IMR-90 (cell line): ENCODE measurements around the gene TNIP2. TPM values are rescaled to one million over a fixed set of nuclear protein-coding genes. Genes with fewer than 3 reads are reported as not detected.

Source experiments
- ATAC-seq: fragments of 200-7000 bp; cut with Tn5 transposase; 2 replicates; pipeline ENCODE4 v1.9.1; 2020; ENCODE audit warnings: low read depth, mild to moderate bottlenecking, moderate library complexity
- BruUV-seq: library from RNA; stranded (reverse); fragments of 400-500 nt; replicated peaks from 2 replicates; lab custom pipeline; 2021; lab: Mats Ljungman, UMichigan
- CTCF ChIA-PET: fragments of 300-600 bp; formaldehyde crosslinking; extraction: SDS; loops from one replicate; lab custom pipeline; 2021; ENCODE audit warnings: antibody characterized with exemption; lab: Yijun Ruan, JAX
- POLR2A ChIA-PET: fragments of 300-600 bp; sonication (Branson Sonifier 250); formaldehyde crosslinking; loops from one replicate; lab custom pipeline; 2022; ENCODE audit warnings: antibody characterized with exemption; ENCODE audit not compliant: unreplicated experiment; lab: Charles Lee
- DNase-seq: peaks from one replicate; pipeline ENCODE4 v3.0.0; 2013
- H2AFZ ChIP-seq: replicated peaks from 2 replicates; pipeline ENCODE3; 2013; ENCODE audit warnings: low read length, mild to moderate bottlenecking; ENCODE audit not compliant: poor library complexity
- H2AK5ac ChIP-seq: 2 replicates; pipeline ENCODE4 v1.6.1; 2013; ENCODE audit warnings: low read depth, low read length, inconsistent platforms
- H2AK9ac ChIP-seq: replicated peaks from 2 replicates; pipeline ENCODE3; 2013; ENCODE audit warnings: mild to moderate bottlenecking, low read depth, low read length, moderate library complexity; ENCODE audit not compliant: poor library complexity
- H2BK120ac ChIP-seq: 2 replicates; pipeline ENCODE4 v1.6.1; 2013; ENCODE audit warnings: low read depth, low read length, inconsistent platforms
- H2BK15ac ChIP-seq: 3 replicates; pipeline ENCODE4 v1.6.1; 2013; ENCODE audit warnings: low read depth, low read length, inconsistent platforms
- H2BK20ac ChIP-seq: 2 replicates; pipeline ENCODE4 v1.6.1; 2013; ENCODE audit warnings: low read depth, mild to moderate bottlenecking, inconsistent platforms, low read length, moderate library complexity
- H2BK5ac ChIP-seq: 2 replicates; pipeline ENCODE4 v1.6.1; 2013; ENCODE audit warnings: mild to moderate bottlenecking, low read depth, low read length, inconsistent platforms; ENCODE audit not compliant: poor library complexity, severe bottlenecking
- H3K14ac ChIP-seq: replicated peaks from 2 replicates; pipeline ENCODE4 v1.6.1; 2013; ENCODE audit warnings: low read depth, low read length, inconsistent platforms
- H3K18ac ChIP-seq: 2 replicates; pipeline ENCODE4 v1.6.1; 2013; ENCODE audit warnings: low read depth, low read length, control low read depth
- H3K23ac ChIP-seq: 2 replicates; pipeline ENCODE4 v1.6.1; 2013; ENCODE audit warnings: low read depth, low read length, inconsistent platforms
- H3K27ac ChIP-seq: 2 replicates; pipeline ENCODE4 v1.5.1; 2013; ENCODE audit warnings: mild to moderate bottlenecking, control low read depth, low read length; ENCODE audit not compliant: insufficient read depth
- H3K27me3 ChIP-seq: 2 replicates; pipeline ENCODE4 v1.6.1; 2013; ENCODE audit warnings: low read length; ENCODE audit not compliant: control insufficient read depth, insufficient read depth
- H3K36me3 ChIP-seq: 2 replicates; pipeline ENCODE4 v1.6.1; 2013; ENCODE audit warnings: low read length, mixed read lengths; ENCODE audit not compliant: control insufficient read depth, insufficient read depth
- H3K4ac ChIP-seq: 2 replicates; pipeline ENCODE4 v1.6.1; 2013; ENCODE audit warnings: low read depth, low read length, inconsistent platforms
- H3K4me1 ChIP-seq: 2 replicates; pipeline ENCODE4 v1.6.1; 2013; ENCODE audit warnings: low read length, mixed read lengths; ENCODE audit not compliant: control insufficient read depth, insufficient read depth
- H3K4me2 ChIP-seq: 2 replicates; pipeline ENCODE4 v1.6.1; 2013; ENCODE audit warnings: low read depth, mild to moderate bottlenecking, control low read depth, low read length, moderate library complexity
- H3K4me3 ChIP-seq: 2 replicates; pipeline ENCODE4 v1.5.1; 2013; ENCODE audit warnings: low read depth, mild to moderate bottlenecking, control low read depth, low read length, moderate library complexity; ENCODE audit not compliant: insufficient read depth
- H3K56ac ChIP-seq: 2 replicates; pipeline ENCODE4 v1.6.1; 2013; ENCODE audit warnings: low read length, inconsistent platforms; ENCODE audit not compliant: insufficient read depth; ENCODE audit errors: extremely low read depth
- H3K79me1 ChIP-seq, 2 experiments: 2 replicates each; pipeline ENCODE4 v1.6.1; 2013; ENCODE audit warnings: low read length in 2 of 2, inconsistent platforms in 1 of 2, low read depth in 1 of 2
- H3K9ac ChIP-seq: 2 replicates; pipeline ENCODE4 v1.6.1; 2013; ENCODE audit warnings: low read depth, low read length, control low read depth
- H3K9me1 ChIP-seq: 2 replicates; pipeline ENCODE4 v1.6.1; 2013; ENCODE audit warnings: low read length, inconsistent platforms; ENCODE audit not compliant: insufficient read depth
- H3K9me3 ChIP-seq: 2 replicates; pipeline ENCODE4 v1.6.1; 2013; ENCODE audit warnings: low read length; ENCODE audit not compliant: control insufficient read depth, insufficient read depth
- H4K20me1 ChIP-seq: 2 replicates; pipeline ENCODE4 v1.6.1; 2013; ENCODE audit warnings: low read length, inconsistent platforms; ENCODE audit not compliant: insufficient read depth
- H4K5ac ChIP-seq: 2 replicates; pipeline ENCODE4 v1.6.1; 2013; ENCODE audit warnings: mild to moderate bottlenecking, low read depth, low read length, control low read depth
- H4K8ac ChIP-seq, 2 experiments: 2 replicates each; pipeline ENCODE4 v1.6.1; 2013; ENCODE audit warnings: low read depth in 2 of 2, low read length in 2 of 2, control low read depth in 1 of 2, inconsistent platforms in 1 of 2
- H4K91ac ChIP-seq: 2 replicates; pipeline ENCODE4 v1.6.1; 2013; ENCODE audit warnings: low read depth, low read length, inconsistent platforms; ENCODE audit not compliant: insufficient read depth
- BHLHE40 ChIP-seq: fragments of 150-350 bp; IDR thresholded peaks from 2 replicates; pipeline ENCODE4 v1.6.1; 2016; ENCODE audit warnings: mild to moderate bottlenecking, low read depth, low read length
- CEBPB ChIP-seq: IDR thresholded peaks from 2 replicates; pipeline ENCODE4 v1.6.1; 2012; ENCODE audit warnings: low read depth, low read length, improper control_type of control experiment
- CHD1 ChIP-seq: IDR thresholded peaks from 2 replicates; pipeline ENCODE4 v1.6.1; 2012; ENCODE audit warnings: low read depth, low read length, improper control_type of control experiment
- ELK1 ChIP-seq: fragments of 150-350 bp; IDR thresholded peaks from 2 replicates; pipeline ENCODE4 v1.6.1; 2016; ENCODE audit warnings: low read depth, mild to moderate bottlenecking, low read length, moderate library complexity, borderline replicate concordance
- FOS ChIP-seq: fragments of 150-350 bp; IDR thresholded peaks from 2 replicates; pipeline ENCODE4 v1.6.1; 2016; ENCODE audit warnings: low read depth, low read length
- MAFK ChIP-seq: IDR thresholded peaks from 2 replicates; pipeline ENCODE4 v1.6.1; 2012; ENCODE audit warnings: low read depth, low read length, improper control_type of control experiment
- MAZ ChIP-seq: IDR thresholded peaks from 2 replicates; pipeline ENCODE4 v1.6.1; 2012; ENCODE audit warnings: low read depth, mild to moderate bottlenecking, low read length, improper control_type of control experiment, moderate library complexity, borderline replicate concordance
- MXI1 ChIP-seq: IDR thresholded peaks from 2 replicates; pipeline ENCODE4 v1.6.1; 2012; ENCODE audit warnings: low read depth, mild to moderate bottlenecking, low read length, moderate library complexity, borderline replicate concordance
- NFE2L2 ChIP-seq: fragments of 150-350 bp; IDR thresholded peaks from 2 replicates; pipeline ENCODE4 v1.6.1; 2016; ENCODE audit warnings: low read depth, mild to moderate bottlenecking, low read length
- POLR2A ChIP-seq: IDR thresholded peaks from 2 replicates; pipeline ENCODE4 v1.6.1; 2012; ENCODE audit warnings: mild to moderate bottlenecking, low read depth, low read length
- RAD21 ChIP-seq: IDR thresholded peaks from 2 replicates; pipeline ENCODE4 v1.6.1; 2012; ENCODE audit warnings: low read length, improper control_type of control experiment
- RCOR1 ChIP-seq: IDR thresholded peaks from 2 replicates; pipeline ENCODE4 v1.6.1; 2012; ENCODE audit warnings: mild to moderate bottlenecking, low read length, improper control_type of control experiment; ENCODE audit not compliant: insufficient replicate concordance
- RFX5 ChIP-seq: IDR thresholded peaks from 2 replicates; pipeline ENCODE4 v1.8.0; 2012; ENCODE audit warnings: low read depth, mild to moderate bottlenecking, low read length, moderate library complexity
- SMC3 ChIP-seq: fragments of 150-350 bp; IDR thresholded peaks from 2 replicates; pipeline ENCODE4 v1.6.1; 2016; ENCODE audit warnings: low read depth, mild to moderate bottlenecking, antibody characterized with exemption, low read length, moderate library complexity
- WGBS, 2 experiments: methylation state at CpG; one replicate each; pipeline versions ENCODE4 v1.1.5 to v1.1.7; 2013; ENCODE audit warnings: missing lambda C conversion rate in 2 of 2; ENCODE audit not compliant: insufficient read length in 1 of 2; ENCODE audit errors: extremely low coverage in 2 of 2; 5-methylcytosine and 5-hydroxymethylcytosine counted together
- dilution Hi-C: fragments of 300-500 bp; cut with HindIII; formaldehyde crosslinking; loops from one replicate; pipeline ENCODE4 v1.14.3; 2018; ENCODE audit warnings: low sequenced_read_pairs; ENCODE audit not compliant: unreplicated experiment
- in situ Hi-C: fragments of 300-500 bp; cut with MboI; formaldehyde crosslinking; loops from 3 replicates; pipeline ENCODE4 v1.14.3; 2019; ENCODE audit warnings: low sequenced_read_pairs, inconsistent platforms, mixed read lengths
- intact Hi-C: fragments of 100-400 bp; cut with micrococcal nuclease; formaldehyde crosslinking; loops from 2 replicates; pipeline ENCODE4 v1.10.0; 2022
- polyA plus RNA-seq, 3 experiments: library from polyadenylated mRNA; depleted of rRNA; stranded (reverse); fragments of >200 nt; gene quantifications; 2 replicates each; pipeline ENCODE4 v1.2.3, GENCODE V29; 2012; ENCODE audit warnings: low replicate concordance in 1 of 3
- total RNA-seq: library from RNA; depleted of rRNA; stranded (reverse); fragments of >200 nt; gene quantifications from 2 replicates; pipeline ENCODE4 v1.2.3, GENCODE V29; 2012
- TF ChIP-seq, protein P1 (sequence below): fragments of 150-350 bp; IDR thresholded peaks from 2 replicates; pipeline ENCODE4 v1.6.1; 2017; ENCODE audit warnings: mild to moderate bottlenecking, antibody characterized with exemption, low read length, low read depth

The TNIP2 gene
- total and polyA plus RNA-seq, 2 of the 4 experiments (the other 2 are of a cell fraction) = 33.3 to 38.5 TPM

GRCh38 chr4:2765832-2766526 lies 9.8 kb upstream of the TNIP2 start:
- DNase-seq (no peak), ATAC-seq (no peak)
- dilution Hi-C loops = no loop called here
- Histone ChIP-seq H3K9me1 (no peaks in the 10 kb centered on the region), H3K9ac (no peak overlapping the region), H3K18ac (no peak overlapping the region), H3K14ac (no peak overlapping the region), H2AK5ac (no peak overlapping the region; the same call in 1 of the 2 replicates), H2BK15ac (no peak overlapping the region), H3K4me1 (peaks cover 5% of the 10 kb centered on the region; the same call in 1 of the 2 replicates), H3K4me3 (no peak overlapping the region), H3K56ac (no peak overlapping the region), H3K23ac (no peak overlapping the region), H2BK20ac (no peak overlapping the region), H3K27me3 (no peaks in the 10 kb centered on the region), H2AK9ac (peak overlapping the region; percentile 28), H3K9me3 (no peaks in the 10 kb centered on the region), H3K4me2 (no peak overlapping the region), H3K36me3 (no peaks in the 10 kb centered on the region), H4K91ac (no peak overlapping the region), H4K8ac (no peak overlapping the region), H2BK5ac (no peak overlapping the region), H3K79me1 (no peaks in the 10 kb centered on the region), H2BK120ac (no peak overlapping the region), H2AFZ (peak overlapping the region; percentile 49), H3K4ac (no peak overlapping the region), H3K27ac (no peak overlapping the region), H4K20me1 (no peaks in the 10 kb centered on the region), H4K5ac (no peak overlapping the region)
- intact Hi-C loops = loop anchor here (2.0 kb wide), 2 partner anchors 97 to 169 kb away; no protein-coding TSS in a partner anchor
- in situ Hi-C loops = loop anchor here (25.0 kb wide), 1 partner anchor 271 kb away; no protein-coding TSS in a partner anchor
- WGBS, 2 experiments = 82% methylated on average over 1 of the region's 12 CpGs; no CpG with 5 or more reads in 1 of the 2 experiments
- ChIA-PET CTCF (no interaction called here), POLR2A (interaction anchor here (0.6 kb wide), 1 partner anchor 105 kb away, joined by 4 read pairs; no protein-coding TSS in a partner anchor)
- no TSS peak for BruUV-seq
- no peak for TF ChIP-seq RFX5
- no peak for TF ChIP-seq ELK1
- no peak for TF ChIP-seq NFE2L2
- TF ChIP-seq MXI1 = no peak
- TF ChIP-seq CHD1 = no peak
- TF ChIP-seq, protein P1, sequence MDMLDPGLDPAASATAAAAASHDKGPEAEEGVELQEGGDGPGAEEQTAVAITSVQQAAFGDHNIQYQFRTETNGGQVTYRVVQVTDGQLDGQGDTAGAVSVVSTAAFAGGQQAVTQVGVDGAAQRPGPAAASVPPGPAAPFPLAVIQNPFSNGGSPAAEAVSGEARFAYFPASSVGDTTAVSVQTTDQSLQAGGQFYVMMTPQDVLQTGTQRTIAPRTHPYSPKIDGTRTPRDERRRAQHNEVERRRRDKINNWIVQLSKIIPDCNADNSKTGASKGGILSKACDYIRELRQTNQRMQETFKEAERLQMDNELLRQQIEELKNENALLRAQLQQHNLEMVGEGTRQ = no peak
- TF ChIP-seq CEBPB = no peak
- no peak for TF ChIP-seq SMC3
- TF ChIP-seq MAFK = no peak
- TF ChIP-seq BHLHE40 = no peak
- TF ChIP-seq FOS = no peak
- TF ChIP-seq POLR2A = no peak
- TF ChIP-seq RAD21 = no peak
- TF ChIP-seq MAZ = no peak
- no peak for TF ChIP-seq RCOR1
